Measurements from ENCODE around the gene PTPRU. TPM values are rescaled to one million over a fixed set of nuclear protein-coding genes. Genes with fewer than 3 reads are reported as not detected.

Gene PTPRU
- total RNA-seq, 2 experiments from 2014 or later, result 0.56 to 0.74 TPM

GRCh38 chr1:29245876-29246275 lies 9.6 kb downstream of the PTPRU start:
- TF ChIP-seq CTCF (IDR thresholded peaks at IDR 0.05), result no peak
- H3K27ac Mint-ChIP-seq, result no peak overlapping the region
- DNase-seq (peak; percentile 29), ATAC-seq (no peak)
- H3K4me1 Mint-ChIP-seq (ENCODE audit: low read depth), result no peaks in the 10 kb centered on the region
- intact Hi-C loops (cut with micrococcal nuclease), result no loop called here
- peaks cover 6% of the 10 kb centered on the region for H3K27me3 Mint-ChIP-seq
- ChIA-PET POLR2A (no interaction called here), CTCF (no interaction called here)
- H3K9me3 Mint-ChIP-seq, result no peaks in the 10 kb centered on the region
- no peak overlapping the region for H3K4me3 Mint-ChIP-seq
- H3K36me3 Mint-ChIP-seq (ENCODE audit: low read depth), result no peaks in the 10 kb centered on the region

GRCh38 chr1:29247044-29247443 lies 10.7 kb downstream of the PTPRU start:
- no peaks in the 10 kb centered on the region for H3K36me3 Mint-ChIP-seq (ENCODE audit: low read depth)
- no peaks in the 10 kb centered on the region for H3K9me3 Mint-ChIP-seq
- DNase-seq, result no peak
- intact Hi-C loops (cut with micrococcal nuclease), result no loop called here
- peaks cover 1% of the 10 kb centered on the region for H3K27me3 Mint-ChIP-seq
- H3K4me1 Mint-ChIP-seq (ENCODE audit: low read depth), result no peaks in the 10 kb centered on the region
- no peak for ATAC-seq
- no peak overlapping the region for H3K4me3 Mint-ChIP-seq
- CTCF ChIA-PET, result interaction anchor here (1.1 kb wide), 1 partner anchor 11 kb away, joined by 3 read pairs; the partner anchor contains the start of gene PTPRU
- POLR2A ChIA-PET, result no interaction called here
- H3K27ac Mint-ChIP-seq, result no peak overlapping the region
- TF ChIP-seq CTCF (IDR thresholded peaks at IDR 0.05), result no peak

- intact Hi-C loops (cut with micrococcal nuclease), result no loop called here
- Mint-ChIP-seq H3K4me3 (no peak overlapping the region), H3K36me3 (ENCODE audit: low read depth) (no peaks in the 10 kb centered on the region), H3K27ac (no peak overlapping the region), H3K27me3 (peaks cover 1% of the 10 kb centered on the region), H3K4me1 (ENCODE audit: low read depth) (no peaks in the 10 kb centered on the region), H3K9me3 (no peaks in the 10 kb centered on the region)
- no peak for DNase-seq
- CTCF ChIA-PET, result no interaction called here
- TF ChIP-seq CTCF (IDR thresholded peaks at IDR 0.05), result no peak
- POLR2A ChIA-PET, result no interaction called here
- no peak for ATAC-seq
Observed at GRCh38 chr1:29247571-29248273, 11.4 kb downstream of the PTPRU start.

- ChIA-PET POLR2A (no interaction called here), CTCF (no interaction called here)
- peaks cover 1% of the 10 kb centered on the region for H3K27me3 Mint-ChIP-seq
- no peaks in the 10 kb centered on the region for H3K4me1 Mint-ChIP-seq (ENCODE audit: low read depth)
- no peak for DNase-seq
- no peak overlapping the region for H3K4me3 Mint-ChIP-seq
- intact Hi-C loops (cut with micrococcal nuclease), result no loop called here
- H3K9me3 Mint-ChIP-seq, result no peaks in the 10 kb centered on the region
- no peak for ATAC-seq
- TF ChIP-seq CTCF (IDR thresholded peaks at IDR 0.05), result no peak
- no peaks in the 10 kb centered on the region for H3K36me3 Mint-ChIP-seq (ENCODE audit: low read depth)
- no peak overlapping the region for H3K27ac Mint-ChIP-seq
Observed at GRCh38 chr1:29248409-29248808, 12.1 kb downstream of the PTPRU start.

- ChIA-PET POLR2A (no interaction called here), CTCF (no interaction called here)
- Mint-ChIP-seq H3K9me3 (no peaks in the 10 kb centered on the region), H3K27me3 (peaks cover 1% of the 10 kb centered on the region), H3K4me1 (ENCODE audit: low read depth) (no peaks in the 10 kb centered on the region), H3K4me3 (no peak overlapping the region), H3K27ac (no peak overlapping the region), H3K36me3 (ENCODE audit: low read depth) (no peaks in the 10 kb centered on the region)
- no peak for TF ChIP-seq CTCF (IDR thresholded peaks at IDR 0.05)
- DNase-seq, result no peak
- intact Hi-C loops (cut with micrococcal nuclease), result no loop called here
- ATAC-seq, result no peak
Observed at GRCh38 chr1:29249170-29249691, 12.9 kb downstream of the PTPRU start.

Data from activated CD8-positive, alpha-beta T cell treated with anti-CD3 and anti-CD28 coated beads for 36 hours (primary cell).